ENCODE data around the gene SCN2B.

- TF ChIP-seq CTCF (IDR thresholded peaks at IDR 0.05) (no peak), POLR2A (IDR thresholded peaks at IDR 0.05) (no peak), EP300 (IDR thresholded peaks at IDR 0.05) (no peak), POLR2AphosphoS5 (IDR thresholded peaks at IDR 0.05) (no peak)
Observed at GRCh38 chr11:118128310-118128709, 48.1 kb downstream of the SCN2B start.

All from upper lobe of left lung (tissue), 4 donors.